HCT116 (cell line): ENCODE results near the gene SF1. TPM values are rescaled to one million over a fixed set of nuclear protein-coding genes. Genes with fewer than 3 reads are reported as not detected.

ENCODE experiments used
- ATAC-seq: fragments of 200-7000 bp; cut with Tn5 transposase; 2 replicates; pipeline ENCODE4 v1.9.1; 2020; ENCODE audit warnings: mild to moderate bottlenecking, moderate library complexity
- BruUV-seq: library from RNA; stranded (reverse); fragments of 400-500 nt; replicated peaks from 2 replicates; lab custom pipeline; 2021; lab: Mats Ljungman, UMichigan
- CTCF ChIA-PET: fragments of 300-600 bp; sonication (Branson Sonifier 250); formaldehyde crosslinking; loops from one replicate; lab custom pipeline; 2021; ENCODE audit warnings: antibody characterized with exemption; lab: Charles Lee
- POLR2A ChIA-PET: fragments of 300-600, 350-600 bp; sonication (Branson Sonifier 250); formaldehyde crosslinking; loops from one replicate; lab custom pipeline; 2021; ENCODE audit warnings: antibody characterized with exemption; lab: Charles Lee
- RAD21 ChIA-PET, 2 experiments: fragments of 300-600 bp; sonication (Branson Sonifier 250); formaldehyde crosslinking; loops; one replicate each; lab custom pipeline; 2023; ENCODE audit warnings: low total read pairs in 2 of 2; ENCODE audit not compliant: uncharacterized antibody in 2 of 2, unreplicated experiment in 2 of 2, low non-redundant PET in 1 of 2; lab: Charles Lee
- DNase-seq: peaks from one replicate; pipeline ENCODE4 v3.0.0-alpha.2; 2010; ENCODE audit warnings: low read depth, low spot score
- H2AFZ ChIP-seq: fragments of 200-600 bp; shearing (Covaris generic), sonication (generic); 2 replicates; pipeline ENCODE4 v1.6.1; 2017; ENCODE audit warnings: low read depth, mixed run types, mixed read lengths, antibody characterized with exemption, low read length; ENCODE audit not compliant: poor library complexity, severe bottlenecking
- H3K27ac ChIP-seq: 2 replicates; pipeline ENCODE4 v1.5.1; 2012; ENCODE audit warnings: low read depth, low read length
- H3K27me3 ChIP-seq: fragments of 200-600 bp; sonication (generic); 2 replicates; pipeline ENCODE4 v1.6.1; 2016; ENCODE audit warnings: mixed run types, low read length, mixed read lengths; ENCODE audit not compliant: insufficient read depth
- H3K36me3 ChIP-seq, 2 experiments: fragments of 200-500 bp in 1 of 2; fragments of 200-600 bp in 1 of 2; sonication (Bioruptor generic) in 1 of 2; sonication (generic) in 1 of 2; 2 replicates each; pipeline versions ENCODE4 v1.5.1 to v1.6.1; 2014 to 2016; ENCODE audit warnings: low read length in 2 of 2, inconsistent platforms in 1 of 2, mixed read lengths in 1 of 2, mixed run types in 1 of 2; ENCODE audit not compliant: insufficient read depth in 2 of 2, control insufficient read depth in 1 of 2
- H3K4me1 ChIP-seq, 2 experiments: fragments of 200-600 bp in 1 of 2; sonication (generic) in 1 of 2; 2 replicates each; pipeline versions ENCODE4 v1.5.1 to v1.6.1; 2012 to 2017; ENCODE audit warnings: low read length in 2 of 2, inconsistent platforms in 1 of 2, mild to moderate bottlenecking in 1 of 2, mixed read lengths in 1 of 2, mixed run types in 1 of 2, moderate library complexity in 1 of 2; ENCODE audit not compliant: insufficient read depth in 2 of 2, control insufficient read depth in 1 of 2
- H3K4me2 ChIP-seq: fragments of 200-600 bp; sonication (generic); 2 replicates; pipeline ENCODE4 v1.6.1; 2017; ENCODE audit warnings: mixed run types, low read length, mixed read lengths
- H3K4me3 ChIP-seq, 2 experiments: fragments of 200-600 bp in 1 of 2; sonication (generic) in 1 of 2; replicated peaks in 1 of 2; 2 replicates each; pipeline ENCODE4 v1.5.1; 2011 to 2016; ENCODE audit warnings: low read length in 2 of 2, control low read depth in 1 of 2, low read depth in 1 of 2, mild to moderate bottlenecking in 1 of 2, mixed read lengths in 1 of 2, mixed run types in 1 of 2
- H3K79me2 ChIP-seq: fragments of 200-600 bp; sonication (generic); 2 replicates; pipeline ENCODE4 v1.6.1; 2017; ENCODE audit warnings: mild to moderate bottlenecking, mixed run types, low read length, moderate library complexity, mixed read lengths; ENCODE audit not compliant: insufficient read depth
- H3K9ac ChIP-seq: fragments of 200-600 bp; sonication (generic); 2 replicates; pipeline ENCODE4 v1.6.1; 2016; ENCODE audit warnings: low read length, mixed read lengths
- H3K9me2 ChIP-seq: fragments of 200-600 bp; sonication (generic), shearing (Covaris generic); 2 replicates; pipeline ENCODE4 v1.6.1; 2017; ENCODE audit warnings: mixed run types, mild to moderate bottlenecking, moderate library complexity; ENCODE audit not compliant: insufficient read depth
- H3K9me3 ChIP-seq, 2 experiments: fragments of 200-500 bp in 1 of 2; fragments of 200-600 bp in 1 of 2; sonication (Bioruptor generic) in 1 of 2; sonication (generic) in 1 of 2; 2 replicates each; pipeline ENCODE4 v1.6.1; 2014 to 2017; ENCODE audit warnings: low read length in 2 of 2, mixed read lengths in 2 of 2, inconsistent platforms in 1 of 2, low read depth in 1 of 2, mild to moderate bottlenecking in 1 of 2, mixed run types in 1 of 2, moderate library complexity in 1 of 2; ENCODE audit not compliant: control insufficient read depth in 1 of 2, insufficient read depth in 1 of 2
- H4K20me1 ChIP-seq: fragments of 200-600 bp; sonication (generic), shearing (Covaris generic); 2 replicates; pipeline ENCODE4 v1.6.1; 2017; ENCODE audit warnings: mixed run types, mild to moderate bottlenecking, moderate library complexity; ENCODE audit not compliant: insufficient read depth
- CEBPB ChIP-seq: IDR thresholded peaks from 2 replicates; pipeline ENCODE4 v1.6.1; 2012; ENCODE audit warnings: low read depth
- CTCF ChIP-seq, 3 experiments: fragments of 200-600 bp in 1 of 3; sonication (generic) in 1 of 3; IDR thresholded peaks in 2 of 3; conservative IDR thresholded peaks in 1 of 3; 2 replicates each; pipeline ENCODE4 v1.5.1; 2012 to 2017; ENCODE audit warnings: low read depth in 2 of 3, low read length in 2 of 3, antibody characterized with exemption in 1 of 3, borderline replicate concordance in 1 of 3, control low read depth in 1 of 3, mild to moderate bottlenecking in 1 of 3, mixed read lengths in 1 of 3, mixed run types in 1 of 3, moderate library complexity in 1 of 3; ENCODE audit not compliant: insufficient read depth in 1 of 3
- EGR1 ChIP-seq: IDR thresholded peaks from 2 replicates; pipeline ENCODE4 v1.6.1; 2012; ENCODE audit warnings: low read depth
- EZH2 ChIP-seq: fragments of 200-600 bp; sonication (generic); IDR thresholded peaks from 2 replicates; pipeline ENCODE4 v1.6.1; 2017; ENCODE audit warnings: antibody characterized with exemption, mixed run types
- EZH2phosphoT487 ChIP-seq: fragments of 200-600 bp; IDR thresholded peaks from 2 replicates; pipeline ENCODE4 v1.6.1; 2018; ENCODE audit warnings: antibody characterized with exemption, borderline replicate concordance
- FOSL1 ChIP-seq: IDR thresholded peaks from 2 replicates; pipeline ENCODE4 v1.6.1; 2012; ENCODE audit warnings: low read depth
- JUND ChIP-seq: IDR thresholded peaks from 2 replicates; pipeline ENCODE4 v1.6.1; 2012
- POLR2AphosphoS5 ChIP-seq: IDR thresholded peaks from 2 replicates; pipeline ENCODE4 v1.6.1; 2011; ENCODE audit warnings: mild to moderate bottlenecking, low read depth, low read length, moderate library complexity
- RAD21 ChIP-seq: IDR thresholded peaks from 2 replicates; pipeline ENCODE4 v1.6.1; 2012; ENCODE audit warnings: low read depth, mild to moderate bottlenecking
- SIN3A ChIP-seq: IDR thresholded peaks from 2 replicates; pipeline ENCODE4 v1.6.1; 2012; ENCODE audit warnings: low read depth
- ZNF274 ChIP-seq: fragments of 200-500 bp; sonication (Bioruptor generic); IDR thresholded peaks from 2 replicates; pipeline ENCODE4 v1.6.1; 2014; ENCODE audit warnings: mild to moderate bottlenecking, low read depth, low read length, inconsistent platforms
- intact Hi-C: fragments of 100-400 bp; cut with micrococcal nuclease; formaldehyde crosslinking; loops from 2 replicates; pipeline ENCODE4 v1.10.0; 2022
- total RNA-seq: library from RNA; stranded (reverse); gene quantifications from one replicate; pipeline ENCODE4 v1.2.1, GENCODE V29; 2021; ENCODE audit not compliant: unreplicated experiment
- TF ChIP-seq, protein P1 (sequence below): IDR thresholded peaks from 2 replicates; pipeline ENCODE4 v1.6.1; 2012

Gene SF1
- total RNA-seq, 1 experiment from 2014 or later: 403 TPM

- H3K9ac ChIP-seq: no peak overlapping the region
- intact Hi-C loops: loop anchor here (2.0 to 5.0 kb wide), 4 partner anchors 56 to 331 kb away; partner anchors contain the start of genes ARL2, CDC42BPG and ZNHIT2
- H3K9me2 ChIP-seq: no peaks in the 10 kb centered on the region
- TF ChIP-seq CTCF (IDR thresholded peaks at IDR 0.05 in 2 of 3, conservative IDR thresholded peaks at IDR 0.05 in 1 of 3; ENCODE audit: borderline replicate concordance in 1 of 3, insufficient read depth in 1 of 3, low read depth in 2 of 3, low read length in 2 of 3): no peak
- no peak for TF ChIP-seq SIN3A
- no peak for TF ChIP-seq ZNF274
- no peak for TF ChIP-seq EZH2
- no peak for TF ChIP-seq FOSL1
- TF ChIP-seq RAD21: no peak
- TF ChIP-seq CEBPB: no peak
- TF ChIP-seq EGR1: no peak
- TF ChIP-seq EZH2phosphoT487: no peak
- no peak for TF ChIP-seq POLR2AphosphoS5
- no peak for TF ChIP-seq JUND
- TF ChIP-seq, protein P1, sequence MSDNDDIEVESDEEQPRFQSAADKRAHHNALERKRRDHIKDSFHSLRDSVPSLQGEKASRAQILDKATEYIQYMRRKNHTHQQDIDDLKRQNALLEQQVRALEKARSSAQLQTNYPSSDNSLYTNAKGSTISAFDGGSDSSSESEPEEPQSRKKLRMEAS: no peak
- ChIA-PET CTCF (interaction anchor here (1.7 kb wide), 1 partner anchor 61 kb away, joined by 3 read pairs; no protein-coding TSS in a partner anchor), POLR2A (interaction anchor here (1.3 kb wide), 1 partner anchor 50 kb away, joined by 3 read pairs; no protein-coding TSS in a partner anchor), RAD21 (no interaction called here)
- H3K4me3 ChIP-seq: no peak overlapping the region
- peaks cover 2 to 14% of the 10 kb centered on the region in 2 experiments; a peak in 3 of 4 replicates for H3K4me1 ChIP-seq
- no peaks in the 10 kb centered on the region for H3K79me2 ChIP-seq
- BruUV-seq: no TSS peak
- DNase-seq: no peak
- H3K4me2 ChIP-seq: no peak overlapping the region
- no peak overlapping the region for H2AFZ ChIP-seq
- no peaks in the 10 kb centered on the region for H3K36me3 ChIP-seq
- no peaks in the 10 kb centered on the region for H3K9me3 ChIP-seq
- no peaks in the 10 kb centered on the region for H3K27me3 ChIP-seq
- no peaks in the 10 kb centered on the region for H4K20me1 ChIP-seq
- no peak for ATAC-seq
- no peak overlapping the region for H3K27ac ChIP-seq
Measured at GRCh38 chr11:64786308-64786707, 8.0 kb upstream of the SF1 start.
